GM12892 (cell line): ENCODE measurements around the gene PF4V1.

Source experiments
- POLR2A ChIP-seq: IDR thresholded peaks from 2 replicates; pipeline ENCODE4 v1.6.1; 2011; ENCODE audit warnings: low read depth, low read length, control low read depth
- POLR2AphosphoS5 ChIP-seq: IDR thresholded peaks from 2 replicates; pipeline ENCODE4 v1.6.1; 2011; ENCODE audit warnings: low read depth, low read length, control low read depth
- TAF1 ChIP-seq: IDR thresholded peaks from 2 replicates; pipeline ENCODE4 v1.6.1; 2011; ENCODE audit warnings: low read depth, mild to moderate bottlenecking, control low read depth, low read length, borderline replicate concordance

GRCh38 chr4:73823760-73824159, 29.3 kb upstream of the PF4V1 start:
- TF ChIP-seq POLR2A (no peak), TAF1 (no peak), POLR2AphosphoS5 (no peak)
